Aorta (tissue), 5 donors: ENCODE data around the gene RASL11B. TPM values are rescaled to one million over a fixed set of nuclear protein-coding genes. Genes with fewer than 3 reads are reported as not detected.

Source experiments
- ATAC-seq: fragments of 200-7000 bp; cut with Tn5 transposase; one replicate; pipeline ENCODE4 v1.9.1; 2022; ENCODE audit warnings: moderate library complexity; ENCODE audit not compliant: low FRiP score
- DNase-seq, 2 donors: peaks; one replicate each; pipeline ENCODE4 v3.0.0-alpha.2; 2020
- H3K27ac ChIP-seq, 2 donors: one replicate each; pipeline ENCODE4 v1.5.1; 2013; ENCODE audit warnings: low read length in 2 of 2, mild to moderate bottlenecking in 2 of 2, moderate library complexity in 2 of 2, control low read depth in 1 of 2, inconsistent platforms in 1 of 2, low read depth in 1 of 2
- H3K27me3 ChIP-seq, 2 donors: one replicate each; pipeline ENCODE4 v1.6.1; 2013; ENCODE audit warnings: control low read depth in 1 of 2, low read length in 1 of 2, mild to moderate bottlenecking in 1 of 2, moderate library complexity in 1 of 2; ENCODE audit not compliant: insufficient read depth in 2 of 2, control insufficient read depth in 1 of 2
- H3K36me3 ChIP-seq, 2 donors: one replicate each; pipeline ENCODE4 v1.6.1; 2013; ENCODE audit warnings: control low read depth in 1 of 2, low read length in 1 of 2, mild to moderate bottlenecking in 1 of 2; ENCODE audit not compliant: insufficient read depth in 2 of 2, control insufficient read depth in 1 of 2
- H3K4me1 ChIP-seq, 2 donors: one replicate each; pipeline ENCODE4 v1.6.1; 2013; ENCODE audit warnings: low read length in 2 of 2, control low read depth in 1 of 2, mild to moderate bottlenecking in 1 of 2, moderate library complexity in 1 of 2; ENCODE audit not compliant: insufficient read depth in 2 of 2, control insufficient read depth in 1 of 2
- H3K4me3 ChIP-seq, 2 donors: one replicate each; pipeline ENCODE4 v1.5.1; 2013; ENCODE audit warnings: low read length in 2 of 2, control low read depth in 1 of 2, mild to moderate bottlenecking in 1 of 2
- H3K9me3 ChIP-seq: one replicate; pipeline ENCODE4 v1.6.1; 2013; ENCODE audit warnings: mild to moderate bottlenecking, low read length; ENCODE audit not compliant: control insufficient read depth
- WGBS, 2 donors: extraction: QIAGEN DNeasy Blood & Tissue Kit; methylation state at CpG; one replicate each; pipeline ENCODE4 v1.1.7; 2013; 5-methylcytosine and 5-hydroxymethylcytosine counted together
- intact Hi-C, 2 donors: fragments of 100-400 bp; cut with DNase I; formaldehyde crosslinking; loops; one replicate each; pipeline versions ENCODE4 v1.14.2 to v1.15.0; 2022
- polyA plus RNA-seq, 2 donors: library from polyadenylated mRNA; stranded (reverse); fragments of 200-250 nt; gene quantifications; one replicate each; pipeline ENCODE4 v1.2.3, GENCODE V29; 2013
- total RNA-seq, 2 donors: library from RNA; stranded (reverse); fragmentation: NEBNext Ultra II Directional; extraction: Animal tissue kit (Norgen Biotek cat#: 25700); gene quantifications; one replicate each; pipeline ENCODE4 v1.2.1, GENCODE V29; 2021
- donor health status: healthy with polysubstance abuse.
- donor health status: Bipolar disorder and iron deficiency.
- donor health status: DM: no; HTN: no; CAD: no.
- donor health status: DM: no; HTN: no; CAD: no.
- donor health status: DM: yes; HTN: yes; CAD: no.

The RASL11B gene
- total and polyA plus RNA-seq, 4 donors = 4.8 to 12.3 (median 5.7) TPM

- Histone ChIP-seq H3K9me3 (no peaks in the 10 kb centered on the region), H3K4me1 (peaks cover 2 to 7% of the 10 kb centered on the region in 2 donors), H3K36me3 (peaks cover 0 to 3% of the 10 kb centered on the region in 2 donors), H3K27me3 (no peaks in the 10 kb centered on the region), H3K27ac (no peak overlapping the region), H3K4me3 (no peak overlapping the region)
- intact Hi-C loops = no loop called here
- ATAC-seq (no peak), DNase-seq (no peak)
- 76 to 80% methylated on average over 4 of the region's 4 CpGs for WGBS, 2 donors
Measured at GRCh38 chr4:52904421-52904820, 42.3 kb downstream of the RASL11B start.

GRCh38 chr4:52907510-52907909 is 45.4 kb downstream of the RASL11B start:
- Histone ChIP-seq H3K4me3 (no peak overlapping the region), H3K36me3 (peaks cover 0 to 3% of the 10 kb centered on the region in 2 donors), H3K27me3 (no peaks in the 10 kb centered on the region), H3K27ac (no peak overlapping the region), H3K4me1 (peaks cover 2 to 7% of the 10 kb centered on the region in 2 donors), H3K9me3 (no peaks in the 10 kb centered on the region)
- intact Hi-C loops = no loop called here
- DNase-seq (no peak), ATAC-seq (no peak)
- 53 to 59% methylated on average over 2 of the region's 2 CpGs for WGBS, 2 donors

DNA sequence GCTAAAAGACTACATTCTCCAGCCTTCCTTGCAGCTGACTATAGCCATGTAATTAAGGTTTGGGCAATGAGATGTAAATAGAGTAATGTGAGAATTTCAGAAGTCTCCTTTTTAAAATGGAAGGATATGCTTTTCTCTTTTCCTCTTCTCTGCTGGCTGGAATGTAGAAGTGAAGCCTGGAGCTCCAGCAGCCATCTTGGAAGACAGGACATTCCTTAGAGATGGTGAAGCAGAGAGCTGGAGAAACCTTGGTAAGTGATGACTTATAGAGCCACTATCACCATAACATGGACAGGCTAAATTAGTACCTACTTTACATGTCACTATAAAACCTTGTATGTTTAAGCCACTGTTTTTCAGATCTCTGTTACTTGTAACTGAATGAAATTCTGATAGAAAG is 48.0 kb downstream of the RASL11B start:
- intact Hi-C loops = loop anchor here in 1 of 2 donors (5.0 kb wide), 1 partner anchor 43 kb away; no protein-coding TSS in a partner anchor
- H3K36me3 ChIP-seq = no peaks in the 10 kb centered on the region
- ATAC-seq = no peak
- no peaks in the 10 kb centered on the region for H3K27me3 ChIP-seq
- H3K4me1 ChIP-seq = peaks cover 2 to 7% of the 10 kb centered on the region in 2 donors
- H3K4me3 ChIP-seq = no peak overlapping the region
- H3K9me3 ChIP-seq = no peaks in the 10 kb centered on the region
- DNase-seq = no peak
- H3K27ac ChIP-seq = no peak overlapping the region

DNA sequence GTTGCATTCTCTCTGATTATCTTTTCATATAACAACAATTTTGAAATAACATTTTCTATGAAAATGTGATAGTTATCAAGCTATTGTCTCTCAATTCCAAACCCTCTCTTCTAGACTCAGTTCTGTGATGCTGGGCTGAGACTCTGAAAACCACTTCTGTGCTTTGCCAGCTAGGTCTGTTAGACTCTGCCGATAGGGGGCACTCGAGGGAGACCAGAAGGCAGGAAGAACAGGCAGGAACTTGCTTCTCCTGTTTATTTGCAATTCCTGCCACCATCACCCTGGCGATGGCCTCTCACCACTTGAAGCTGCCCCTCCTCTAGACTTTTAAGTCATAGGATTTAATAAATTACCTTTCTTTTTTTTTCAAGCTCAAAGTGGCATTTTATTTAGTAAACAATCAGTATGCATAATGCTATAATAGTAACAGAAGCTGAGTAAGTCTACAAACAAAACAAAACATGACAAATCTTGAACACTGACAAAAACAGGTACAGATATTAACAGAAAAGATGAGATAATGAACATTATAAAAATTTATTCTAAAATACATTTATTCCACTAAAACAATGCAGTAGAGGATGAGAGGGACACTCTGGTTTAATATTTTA is 49.7 kb downstream of the RASL11B start:
- ATAC-seq (no peak), DNase-seq (peak; percentile 78 to 82)
- H3K4me3 ChIP-seq = no peak overlapping the region
- no peaks in the 10 kb centered on the region for H3K9me3 ChIP-seq
- H3K4me1 ChIP-seq = peaks cover 2 to 7% of the 10 kb centered on the region in 2 donors
- H3K36me3 ChIP-seq = no peaks in the 10 kb centered on the region
- no peak overlapping the region for H3K27ac ChIP-seq
- 25 to 27% methylated on average over 3 of the region's 3 CpGs for WGBS, 2 donors
- no peaks in the 10 kb centered on the region for H3K27me3 ChIP-seq
- intact Hi-C loops = loop anchor here in 1 of 2 donors (5.0 kb wide), 1 partner anchor 44 kb away; no protein-coding TSS in a partner anchor

DNA sequence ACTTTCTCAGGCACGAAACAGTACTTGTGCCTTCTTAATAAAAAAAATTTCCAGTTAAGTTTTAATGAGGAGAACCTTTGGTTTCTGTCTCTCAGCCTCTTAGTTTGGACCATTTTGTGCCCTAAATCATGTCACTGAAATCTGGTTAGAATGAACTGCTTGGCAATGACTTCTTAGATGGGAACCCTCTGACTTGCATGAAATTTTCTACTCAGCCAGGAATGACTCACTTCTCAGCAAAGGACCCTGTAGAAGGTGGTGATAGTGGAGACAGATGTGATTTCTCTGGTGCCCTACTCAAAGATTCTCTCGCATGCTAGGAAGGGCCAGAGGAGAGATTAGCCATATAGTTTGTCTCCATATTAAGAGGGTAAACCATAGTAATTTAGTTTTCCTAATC is 50.5 kb downstream of the RASL11B start:
- H3K27ac ChIP-seq = no peak overlapping the region
- H3K36me3 ChIP-seq = no peaks in the 10 kb centered on the region
- DNase-seq (no peak), ATAC-seq (no peak)
- H3K9me3 ChIP-seq = no peaks in the 10 kb centered on the region
- H3K4me3 ChIP-seq = no peak overlapping the region
- H3K4me1 ChIP-seq = peaks cover 0 to 4% of the 10 kb centered on the region in 2 donors
- intact Hi-C loops = loop anchor here in 1 of 2 donors (5.0 kb wide), 1 partner anchor 45 kb away; no protein-coding TSS in a partner anchor
- no peaks in the 10 kb centered on the region for H3K27me3 ChIP-seq
- 39 to 60% methylated on average over 2 of the region's 2 CpGs for WGBS, 2 donors

- H3K4me1 ChIP-seq = no peaks in the 10 kb centered on the region
- intact Hi-C loops = loop anchor here in 1 of 2 donors (5.0 kb wide), 1 partner anchor 47 kb away; no protein-coding TSS in a partner anchor
- peak overlapping the region; percentile 6 to 24 for H3K27ac ChIP-seq
- ATAC-seq (no peak), DNase-seq (no peak)
- H3K27me3 ChIP-seq = no peaks in the 10 kb centered on the region
- 16 to 26% methylated on average over 3 of the region's 3 CpGs for WGBS, 2 donors
- H3K9me3 ChIP-seq = no peaks in the 10 kb centered on the region
- no peak overlapping the region for H3K4me3 ChIP-seq
- H3K36me3 ChIP-seq = no peaks in the 10 kb centered on the region
Measured at GRCh38 chr4:52914051-52914605, 52.0 kb downstream of the RASL11B start.

GRCh38 chr4:52915191-52915590 is 53.1 kb downstream of the RASL11B start:
- Histone ChIP-seq H3K9me3 (no peaks in the 10 kb centered on the region), H3K4me3 (no peak overlapping the region), H3K27ac (no peak overlapping the region), H3K4me1 (no peaks in the 10 kb centered on the region), H3K36me3 (no peaks in the 10 kb centered on the region), H3K27me3 (no peaks in the 10 kb centered on the region)
- ATAC-seq (no peak), DNase-seq (no peak)
- intact Hi-C loops = no loop called here

DNA sequence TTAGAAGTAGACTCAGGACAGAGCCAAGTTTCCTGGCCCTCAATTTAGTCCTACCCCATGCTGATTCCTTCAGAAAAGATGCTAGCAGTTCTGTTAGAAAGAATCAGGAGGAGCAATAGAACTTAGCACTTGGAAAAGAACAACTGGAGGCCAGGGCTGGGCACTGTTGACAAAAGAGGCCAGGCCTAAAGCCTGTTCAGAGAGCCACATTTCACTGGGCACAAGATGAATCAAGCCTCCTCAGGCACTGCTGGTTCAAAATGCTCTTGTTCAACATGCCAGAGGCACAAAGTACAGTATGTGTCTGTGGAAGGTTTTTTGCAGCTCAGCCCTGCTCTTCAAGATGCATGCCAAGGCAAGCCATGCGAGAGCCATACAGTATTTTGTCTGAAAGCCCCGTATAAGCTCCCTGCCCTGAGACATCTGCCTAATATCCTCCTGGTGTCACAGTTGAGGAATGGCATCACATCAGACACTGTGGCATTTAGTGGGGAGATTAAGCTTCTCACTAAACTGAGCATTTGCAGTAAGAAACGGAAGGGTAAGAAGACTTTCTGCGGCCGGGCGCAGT is 53.7 kb downstream of the RASL11B start:
- DNase-seq = no peak
- intact Hi-C loops = no loop called here
- H3K27ac ChIP-seq = no peak overlapping the region
- ATAC-seq = no peak
- no peaks in the 10 kb centered on the region for H3K27me3 ChIP-seq
- 76 to 77% methylated on average over 6 of the region's 6 CpGs for WGBS, 2 donors
- H3K36me3 ChIP-seq = no peaks in the 10 kb centered on the region
- H3K4me3 ChIP-seq = no peak overlapping the region
- H3K4me1 ChIP-seq = peaks cover 0 to 2% of the 10 kb centered on the region in 2 donors
- no peaks in the 10 kb centered on the region for H3K9me3 ChIP-seq
